Measurements from ENCODE around the gene ECPAS. TPM values are rescaled to one million over a fixed set of nuclear protein-coding genes. Genes with fewer than 3 reads are reported as not detected.
"Not testable (repeated sequence)": the region's sequence is repeated elsewhere in the genome, so short reads cannot be mapped to it uniquely, and the experiment has no call there.

ECPAS gene
- total RNA-seq, 2 donors from 2014 or later, result 57.5 to 95.7 TPM

GRCh38 chr9:111334318-111334863 is 149.8 kb downstream of the ECPAS start:
- H3K36me3 Mint-ChIP-seq; ATAC-seq; H3K27ac Mint-ChIP-seq; DNase-seq (ENCODE audit: low spot score in 2 of 2); H3K9me3 Mint-ChIP-seq: not testable (repeated sequence)

- Mint-ChIP-seq H3K27ac (no peak within 1 kb of the TSS), H3K9me3 (no peaks in the 10 kb centered on the region), H3K36me3 (no peaks in the 10 kb centered on the region)
- no peak for ATAC-seq
- no peak for DNase-seq (ENCODE audit: low spot score in 2 of 2)
Measured at GRCh38 chr9:111330124-111330523, 154.1 kb downstream of the ECPAS start, which contains the start of gene OR2K2. OR2K2 (minus strand) TSS chr9:111330224; CDS start chr9:111328433, 1,791 bp downstream.

GRCh38 chr9:111320631-111321030 is 163.6 kb downstream of the ECPAS start:
- ATAC-seq (no peak), DNase-seq (ENCODE audit: low spot score in 2 of 2) (no peak)
- Mint-ChIP-seq H3K9me3 (peaks cover 7% of the 10 kb centered on the region in 2 donors), H3K27ac (no peak overlapping the region), H3K36me3 (no peaks in the 10 kb centered on the region)

- no peak overlapping the region for H3K27ac Mint-ChIP-seq
- H3K36me3 Mint-ChIP-seq, result no peaks in the 10 kb centered on the region
- no peak for DNase-seq (ENCODE audit: low spot score in 2 of 2)
- no peak for ATAC-seq
- peaks cover 5 to 7% of the 10 kb centered on the region in 2 donors for H3K9me3 Mint-ChIP-seq
Measured at GRCh38 chr9:111316796-111317195, 167.4 kb downstream of the ECPAS start.

Other genes with a start within 250 kb of the ECPAS start
- not detected for gene OR2K2, start 154.2 kb downstream of the ECPAS start, total RNA-seq
- gene ZNF483, start 40.8 kb upstream of the ECPAS start, total RNA-seq, result 1 to 10 TPM; 5.1 to 8.2 TPM
- gene PTGR1, start 115.3 kb upstream of the ECPAS start, total RNA-seq, result 10 to 100 TPM in 1 of 2 donors, under 1 TPM in 1; 0.59 to 14.5 TPM
- 1 to 10 TPM; 4.2 to 4.4 TPM for gene DNAJC25, start 147.0 kb upstream of the ECPAS start, total RNA-seq
- 10 to 100 TPM in 1 of 2 donors, 1 to 10 TPM in 1; 7.0 to 27.3 TPM for gene GNG10, start 177.2 kb upstream of the ECPAS start, total RNA-seq

All from activated naive CD4-positive, alpha-beta T cell treated with anti-CD3 and anti-CD28 coated beads, Interleukin-2, amount 50 U/mL, for 72 hours (primary cell).